Calu3 (cell line): ENCODE measurements around the gene AUH. TPM values are rescaled to one million over a fixed set of nuclear protein-coding genes. Genes with fewer than 3 reads are reported as not detected.

Experiments used
- BruUV-seq: library from RNA; stranded (reverse); fragments of 400-500 nt; replicated peaks from 2 replicates; lab custom pipeline; 2021; lab: Mats Ljungman, UMichigan
- CTCF ChIA-PET: fragments of 300-600 bp; sonication (Branson Sonifier 250); formaldehyde crosslinking; loops from one replicate; lab custom pipeline; 2022; ENCODE audit warnings: antibody characterized with exemption; lab: Charles Lee
- DNase-seq: peaks from one replicate; pipeline ENCODE4 v3.0.0; 2022
- H3K27ac Mint-ChIP-seq: one replicate; pipeline ENCODE4 v1.8.0; 2022; ENCODE audit warnings: mixed read lengths; ENCODE audit not compliant: unreplicated experiment
- H3K27me3 Mint-ChIP-seq: one replicate; pipeline ENCODE4 v1.8.0; 2022; ENCODE audit warnings: mixed read lengths; ENCODE audit not compliant: unreplicated experiment
- H3K36me3 Mint-ChIP-seq: one replicate; pipeline ENCODE4 v1.8.0; 2022; ENCODE audit warnings: mild to moderate bottlenecking, moderate library complexity, mixed read lengths; ENCODE audit not compliant: insufficient read depth, unreplicated experiment
- H3K4me1 Mint-ChIP-seq: one replicate; pipeline ENCODE4 v1.8.0; 2022; ENCODE audit warnings: mild to moderate bottlenecking, low read depth, mixed read lengths; ENCODE audit not compliant: unreplicated experiment
- H3K4me3 Mint-ChIP-seq: one replicate; pipeline ENCODE4 v1.8.0; 2022; ENCODE audit warnings: mild to moderate bottlenecking, low read depth, moderate library complexity, mixed read lengths; ENCODE audit not compliant: unreplicated experiment
- H3K9me3 Mint-ChIP-seq: one replicate; pipeline ENCODE4 v1.8.0; 2022; ENCODE audit warnings: low read depth, mixed read lengths; ENCODE audit not compliant: unreplicated experiment
- intact Hi-C: fragments of 100-400 bp; cut with micrococcal nuclease; formaldehyde crosslinking; loops from one replicate; pipeline ENCODE4 v1.10.0; 2022; ENCODE audit not compliant: unreplicated experiment
- total RNA-seq: library from RNA; stranded (reverse); gene quantifications from 2 replicates; pipeline ENCODE4 v1.2.3, GENCODE V29; 2022
- TF ChIP-seq, protein P1 (sequence below): fragments of 200-600 bp; IDR thresholded peaks from one replicate; pipeline ENCODE4 v1.8.0; 2022; ENCODE audit warnings: antibody characterized with exemption; ENCODE audit not compliant: unreplicated experiment

The AUH gene
- total RNA-seq, 1 experiment from 2014 or later, result 13.4 TPM

GRCh38 chr9:91255327-91255726 lies 106.4 kb downstream of the AUH start:
- H3K4me3 Mint-ChIP-seq, result no peak overlapping the region
- TF ChIP-seq, protein P1, sequence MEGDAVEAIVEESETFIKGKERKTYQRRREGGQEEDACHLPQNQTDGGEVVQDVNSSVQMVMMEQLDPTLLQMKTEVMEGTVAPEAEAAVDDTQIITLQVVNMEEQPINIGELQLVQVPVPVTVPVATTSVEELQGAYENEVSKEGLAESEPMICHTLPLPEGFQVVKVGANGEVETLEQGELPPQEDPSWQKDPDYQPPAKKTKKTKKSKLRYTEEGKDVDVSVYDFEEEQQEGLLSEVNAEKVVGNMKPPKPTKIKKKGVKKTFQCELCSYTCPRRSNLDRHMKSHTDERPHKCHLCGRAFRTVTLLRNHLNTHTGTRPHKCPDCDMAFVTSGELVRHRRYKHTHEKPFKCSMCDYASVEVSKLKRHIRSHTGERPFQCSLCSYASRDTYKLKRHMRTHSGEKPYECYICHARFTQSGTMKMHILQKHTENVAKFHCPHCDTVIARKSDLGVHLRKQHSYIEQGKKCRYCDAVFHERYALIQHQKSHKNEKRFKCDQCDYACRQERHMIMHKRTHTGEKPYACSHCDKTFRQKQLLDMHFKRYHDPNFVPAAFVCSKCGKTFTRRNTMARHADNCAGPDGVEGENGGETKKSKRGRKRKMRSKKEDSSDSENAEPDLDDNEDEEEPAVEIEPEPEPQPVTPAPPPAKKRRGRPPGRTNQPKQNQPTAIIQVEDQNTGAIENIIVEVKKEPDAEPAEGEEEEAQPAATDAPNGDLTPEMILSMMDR, result no peak
- intact Hi-C loops, result no loop called here
- H3K27me3 Mint-ChIP-seq, result no peaks in the 10 kb centered on the region
- no peak overlapping the region for H3K27ac Mint-ChIP-seq
- H3K4me1 Mint-ChIP-seq, result no peaks in the 10 kb centered on the region
- H3K9me3 Mint-ChIP-seq, result no peaks in the 10 kb centered on the region
- no peaks in the 10 kb centered on the region for H3K36me3 Mint-ChIP-seq
- no peak for DNase-seq
- BruUV-seq, result no TSS peak
- CTCF ChIA-PET, result no interaction called here

GRCh38 chr9:91253488-91253887 lies 108.2 kb downstream of the AUH start:
- no peaks in the 10 kb centered on the region for H3K27me3 Mint-ChIP-seq
- no TSS peak for BruUV-seq
- H3K4me1 Mint-ChIP-seq, result no peaks in the 10 kb centered on the region
- no peaks in the 10 kb centered on the region for H3K36me3 Mint-ChIP-seq
- TF ChIP-seq, protein P1, result no peak
- H3K27ac Mint-ChIP-seq, result no peak overlapping the region
- CTCF ChIA-PET, result interaction anchor here (1.0 to 1.5 kb wide), 2 partner anchors 153 to 268 kb away, joined by 4 to 7 read pairs; no protein-coding TSS in a partner anchor
- no peak overlapping the region for H3K4me3 Mint-ChIP-seq
- DNase-seq, result no peak
- intact Hi-C loops, result loop anchor here (1.0 kb wide), 1 partner anchor 43 kb away; no protein-coding TSS in a partner anchor
- no peaks in the 10 kb centered on the region for H3K9me3 Mint-ChIP-seq

DNA sequence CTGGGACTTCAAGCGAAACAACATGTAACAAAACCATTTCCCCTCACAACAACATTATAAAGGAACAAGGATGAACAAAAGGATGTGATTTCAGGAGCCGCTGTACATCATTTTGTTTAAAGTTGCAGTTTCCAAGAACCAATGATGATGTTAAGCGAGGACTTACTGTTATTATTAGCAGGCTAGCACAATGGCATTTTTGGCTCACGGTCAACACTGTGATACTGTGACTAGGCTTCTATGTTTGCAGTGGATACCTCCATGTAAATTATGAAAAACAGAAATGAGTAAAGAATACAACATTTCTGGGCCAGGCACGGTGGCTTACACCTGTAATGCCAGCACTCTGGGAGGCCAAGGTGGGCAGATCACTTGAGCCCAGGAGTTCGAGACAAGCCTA lies 113.0 kb downstream of the AUH start:
- Mint-ChIP-seq H3K4me1 (peaks cover 27% of the 10 kb centered on the region), H3K9me3 (no peaks in the 10 kb centered on the region), H3K36me3 (no peaks in the 10 kb centered on the region), H3K27ac (no peak overlapping the region), H3K27me3 (no peaks in the 10 kb centered on the region), H3K4me3 (no peak overlapping the region)
- TF ChIP-seq, protein P1, result no peak
- intact Hi-C loops, result no loop called here
- BruUV-seq, result no TSS peak
- no peak for DNase-seq
- CTCF ChIA-PET, result no interaction called here

DNA sequence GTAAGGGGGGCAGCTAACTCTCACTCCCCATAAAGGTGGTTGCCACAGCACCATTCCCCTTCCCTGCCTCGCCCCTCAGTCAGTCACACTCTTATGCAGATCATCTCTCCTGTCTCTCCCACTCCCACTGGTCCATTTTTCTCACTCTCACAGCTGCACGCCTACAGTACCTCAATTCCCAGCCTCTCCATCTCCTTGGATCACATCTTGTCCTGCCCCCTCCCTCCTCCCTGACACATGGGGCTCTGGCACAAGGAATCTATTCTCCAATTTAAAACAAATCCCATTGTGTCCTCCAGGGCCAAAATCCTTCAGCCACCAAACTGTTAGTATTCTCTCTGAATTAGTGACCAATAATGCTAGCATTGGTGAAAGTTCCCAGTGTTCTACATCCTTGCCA lies 114.4 kb downstream of the AUH start:
- Mint-ChIP-seq H3K9me3 (no peaks in the 10 kb centered on the region), H3K27me3 (no peaks in the 10 kb centered on the region), H3K4me1 (peaks cover 29% of the 10 kb centered on the region), H3K27ac (no peak overlapping the region), H3K36me3 (no peaks in the 10 kb centered on the region), H3K4me3 (no peak overlapping the region)
- CTCF ChIA-PET, result no interaction called here
- intact Hi-C loops, result no loop called here
- no peak for DNase-seq
- BruUV-seq, result no TSS peak
- TF ChIP-seq, protein P1, result no peak
